ENCODE measurements around the gene MRPL19.

The MRPL19 gene

DNA sequence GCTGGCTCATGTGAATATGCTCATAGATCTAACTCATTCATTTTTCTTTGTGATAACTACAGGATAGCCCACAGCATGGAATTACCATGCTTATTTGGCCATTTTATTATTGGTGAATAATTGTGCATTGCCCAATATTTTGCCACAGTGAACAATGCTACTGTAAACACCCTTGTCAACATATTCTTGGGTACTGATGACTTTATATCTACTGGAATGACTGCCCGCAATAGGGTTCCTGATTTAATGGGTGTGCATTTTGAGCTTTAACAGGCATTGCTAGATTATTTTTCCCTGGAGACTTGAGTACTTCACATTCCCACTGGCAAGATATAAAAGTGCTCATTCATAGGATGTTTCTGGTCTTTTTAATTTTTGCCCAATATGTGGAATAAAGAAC, 43.1 kb upstream of the MRPL19 start:
- Histone ChIP-seq H3K4me2 (ENCODE audit: low read length) (no peak overlapping the region), H3K27ac (ENCODE audit: low read depth, low read length) (no peak overlapping the region), H3K4me1 (ENCODE audit: control insufficient read depth, low read length) (peaks cover 4% of the 10 kb centered on the region; the same call in 1 of the 2 replicates)

DNA sequence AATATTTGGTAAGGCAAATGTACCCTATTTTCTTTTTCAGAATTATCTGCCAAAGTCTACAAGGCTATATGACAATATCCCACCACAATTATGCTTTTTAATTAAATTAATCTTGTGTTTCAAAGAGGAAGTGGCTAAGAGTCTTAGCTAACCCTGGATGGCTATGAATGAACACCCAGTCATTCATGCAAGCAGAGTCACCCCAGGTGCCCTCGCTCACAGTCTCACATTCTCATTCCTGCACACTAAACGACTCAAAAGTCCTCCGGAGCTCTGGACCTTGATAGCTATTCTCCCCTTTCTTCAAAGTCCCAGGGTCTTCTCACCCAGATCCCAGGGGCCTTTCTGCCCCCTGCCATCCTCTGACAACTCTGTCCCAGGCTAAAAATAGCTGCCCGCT, 42.1 kb upstream of the MRPL19 start:
- Histone ChIP-seq H3K79me2 (ENCODE audit: control insufficient read depth, low read length) (no peaks in the 10 kb centered on the region), H3K9me2 (replicated peaks; ENCODE audit: control insufficient read depth, low read length) (no peaks in the 10 kb centered on the region), H3K4me2 (ENCODE audit: low read length) (no peak overlapping the region), H3K36me3 (ENCODE audit: control insufficient read depth, low read length) (no peaks in the 10 kb centered on the region), H3K27me3 (ENCODE audit: control insufficient read depth, low read length) (no peaks in the 10 kb centered on the region; the same call in 1 of the 2 replicates), H3K9me3 (ENCODE audit: control insufficient read depth, insufficient read depth, low read length) (no peaks in the 10 kb centered on the region), H3F3A (ENCODE audit: control insufficient read depth, insufficient read depth) (no peaks in the 10 kb centered on the region), H3K4me3 (ENCODE audit: low read length) (no peak overlapping the region), H4K20me1 (ENCODE audit: control insufficient read depth, insufficient read depth, low read depth, low read length) (no peaks in the 10 kb centered on the region), H3K4me1 (ENCODE audit: control insufficient read depth, low read length) (peaks cover 4% of the 10 kb centered on the region; the same call in 1 of the 2 replicates), H3K27ac (ENCODE audit: low read depth, low read length) (no peak overlapping the region)
- TF ChIP-seq, protein P1, sequence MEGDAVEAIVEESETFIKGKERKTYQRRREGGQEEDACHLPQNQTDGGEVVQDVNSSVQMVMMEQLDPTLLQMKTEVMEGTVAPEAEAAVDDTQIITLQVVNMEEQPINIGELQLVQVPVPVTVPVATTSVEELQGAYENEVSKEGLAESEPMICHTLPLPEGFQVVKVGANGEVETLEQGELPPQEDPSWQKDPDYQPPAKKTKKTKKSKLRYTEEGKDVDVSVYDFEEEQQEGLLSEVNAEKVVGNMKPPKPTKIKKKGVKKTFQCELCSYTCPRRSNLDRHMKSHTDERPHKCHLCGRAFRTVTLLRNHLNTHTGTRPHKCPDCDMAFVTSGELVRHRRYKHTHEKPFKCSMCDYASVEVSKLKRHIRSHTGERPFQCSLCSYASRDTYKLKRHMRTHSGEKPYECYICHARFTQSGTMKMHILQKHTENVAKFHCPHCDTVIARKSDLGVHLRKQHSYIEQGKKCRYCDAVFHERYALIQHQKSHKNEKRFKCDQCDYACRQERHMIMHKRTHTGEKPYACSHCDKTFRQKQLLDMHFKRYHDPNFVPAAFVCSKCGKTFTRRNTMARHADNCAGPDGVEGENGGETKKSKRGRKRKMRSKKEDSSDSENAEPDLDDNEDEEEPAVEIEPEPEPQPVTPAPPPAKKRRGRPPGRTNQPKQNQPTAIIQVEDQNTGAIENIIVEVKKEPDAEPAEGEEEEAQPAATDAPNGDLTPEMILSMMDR (IDR thresholded peaks at IDR 0.05; ENCODE audit: low read depth, low read length, poor library complexity, severe bottlenecking) = no peak
- TF ChIP-seq EZH2phosphoT487 (IDR thresholded peaks at IDR 0.05; ENCODE audit: borderline replicate concordance, low read length) = no peak

More for the DNA sequence above, 43.1 kb upstream of the MRPL19 start:
- no peaks in the 10 kb centered on the region for H3K79me2 ChIP-seq (ENCODE audit: control insufficient read depth, low read length)
- no peaks in the 10 kb centered on the region for H3F3A ChIP-seq (ENCODE audit: control insufficient read depth, insufficient read depth)
- H3K4me3 ChIP-seq (ENCODE audit: low read length) = no peak overlapping the region
- TF ChIP-seq, protein P1 (IDR thresholded peaks at IDR 0.05; ENCODE audit: low read depth, low read length, poor library complexity, severe bottlenecking) = no peak
- H3K9me3 ChIP-seq (ENCODE audit: control insufficient read depth, insufficient read depth, low read length) = no peaks in the 10 kb centered on the region
- no peaks in the 10 kb centered on the region; the same call in 1 of the 2 replicates for H3K27me3 ChIP-seq (ENCODE audit: control insufficient read depth, low read length)
- H3K9me2 ChIP-seq (replicated peaks; ENCODE audit: control insufficient read depth, low read length) = no peaks in the 10 kb centered on the region
- H4K20me1 ChIP-seq (ENCODE audit: control insufficient read depth, insufficient read depth, low read depth, low read length) = no peaks in the 10 kb centered on the region
- no peaks in the 10 kb centered on the region for H3K36me3 ChIP-seq (ENCODE audit: control insufficient read depth, low read length)

DNA sequence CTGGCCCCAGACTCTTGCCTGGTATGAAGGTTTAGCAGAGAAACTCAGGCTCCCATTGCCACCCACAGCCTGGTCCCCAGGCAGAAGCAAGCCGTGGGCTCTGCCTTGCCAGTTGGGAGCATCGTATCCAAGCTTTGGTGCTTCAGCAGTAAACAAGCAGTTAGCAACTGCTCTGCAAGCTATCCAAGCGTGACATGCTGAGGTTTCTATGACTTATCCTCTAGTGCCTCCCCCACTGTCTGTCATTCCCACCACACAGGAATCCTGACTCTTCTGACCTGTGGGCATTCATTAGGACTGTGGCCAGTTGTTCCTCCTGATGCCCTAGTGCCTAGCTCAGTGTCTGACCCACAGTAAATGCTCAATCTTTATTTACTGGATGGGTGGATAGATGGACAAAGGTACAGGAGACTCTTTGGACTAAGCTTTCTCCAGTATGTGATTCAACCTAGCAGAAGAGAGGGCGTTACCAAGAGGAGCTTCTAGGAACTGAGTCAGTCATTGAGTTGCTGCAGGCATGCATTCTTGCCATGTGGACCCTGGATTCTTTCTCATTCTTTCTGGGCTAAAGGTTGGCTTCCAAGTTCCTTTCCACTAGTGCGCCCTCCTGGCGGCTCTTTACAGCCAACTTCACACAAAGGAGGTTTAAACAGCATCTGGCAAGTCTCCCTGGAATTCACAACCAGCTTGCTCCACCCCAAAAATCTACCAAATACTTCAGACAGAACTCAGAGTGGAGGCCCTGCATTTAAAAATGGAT, 40.6 kb upstream of the MRPL19 start:
- no peak overlapping the region for H3K4me3 ChIP-seq (ENCODE audit: low read length)
- no peak overlapping the region for H3K27ac ChIP-seq (ENCODE audit: low read depth, low read length)
- H3F3A ChIP-seq (ENCODE audit: control insufficient read depth, insufficient read depth) = no peaks in the 10 kb centered on the region
- no peaks in the 10 kb centered on the region; the same call in 1 of the 2 replicates for H3K27me3 ChIP-seq (ENCODE audit: control insufficient read depth, low read length)
- no peaks in the 10 kb centered on the region for H3K9me2 ChIP-seq (replicated peaks; ENCODE audit: control insufficient read depth, low read length)
- H3K36me3 ChIP-seq (ENCODE audit: control insufficient read depth, low read length) = no peaks in the 10 kb centered on the region
- no peak for TF ChIP-seq EZH2phosphoT487 (IDR thresholded peaks at IDR 0.05; ENCODE audit: borderline replicate concordance, low read length)
- TF ChIP-seq, protein P1 (IDR thresholded peaks at IDR 0.05; ENCODE audit: low read depth, low read length, poor library complexity, severe bottlenecking) = no peak
- H4K20me1 ChIP-seq (ENCODE audit: control insufficient read depth, insufficient read depth, low read depth, low read length) = no peaks in the 10 kb centered on the region
- H3K9me3 ChIP-seq (ENCODE audit: control insufficient read depth, insufficient read depth, low read length) = no peaks in the 10 kb centered on the region
- peaks cover 4% of the 10 kb centered on the region; the same call in 1 of the 2 replicates for H3K4me1 ChIP-seq (ENCODE audit: control insufficient read depth, low read length)
- no peak overlapping the region for H3K4me2 ChIP-seq (ENCODE audit: low read length)
- no peaks in the 10 kb centered on the region for H3K79me2 ChIP-seq (ENCODE audit: control insufficient read depth, low read length)

Data from DOHH2 (cell line).